NCI-H1105 (cell line): ENCODE measurements around the gene RIMKLA.

Experiments
- DNase-seq: peaks from one replicate; lab custom pipeline; 2025; lab: John Stamatoyannopoulos, UW

Gene RIMKLA

DNA sequence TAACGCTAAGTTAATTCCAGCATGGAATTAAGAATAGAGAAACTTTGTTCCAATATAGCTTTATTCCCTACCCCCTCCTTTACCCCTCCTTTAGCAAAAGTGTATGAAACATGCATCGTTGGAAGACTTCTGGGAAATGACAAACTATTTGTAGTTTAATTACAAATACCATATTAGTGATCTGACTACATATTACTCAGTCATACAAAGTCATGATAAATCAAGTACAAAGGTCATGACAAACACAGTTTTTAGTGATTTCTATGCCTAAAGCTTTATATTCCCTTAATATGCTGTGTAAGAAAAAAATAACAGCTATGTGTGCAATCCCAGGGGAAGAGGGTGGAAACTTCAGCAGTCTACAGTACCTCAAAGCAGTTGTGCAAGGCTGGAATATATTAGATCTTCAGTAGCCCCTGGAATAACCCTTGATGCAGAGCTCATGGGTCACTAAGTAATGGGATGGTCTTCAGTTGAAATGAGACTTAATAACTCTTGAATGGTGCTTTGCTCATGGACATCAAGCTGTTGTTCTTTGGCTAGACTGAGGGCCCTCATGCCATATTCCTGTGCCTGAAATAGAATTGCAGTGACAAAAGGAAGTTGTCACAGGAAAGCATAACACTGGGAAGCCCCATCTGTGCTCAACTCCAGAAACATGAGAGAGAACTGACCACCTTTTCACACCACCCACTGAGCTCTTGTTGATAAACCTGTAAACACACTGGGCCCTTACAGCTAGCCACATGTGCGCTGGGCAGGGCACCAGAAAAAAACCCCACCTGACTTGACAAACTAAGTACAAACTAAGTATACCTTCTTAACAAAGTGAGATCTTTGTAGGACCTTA lies 49.9 kb downstream of the RIMKLA start:
- DNase-seq: no peak

- DNase-seq: no peak
Measured at GRCh38 chr1:42431514-42431913, 50.9 kb downstream of the RIMKLA start.

DNA sequence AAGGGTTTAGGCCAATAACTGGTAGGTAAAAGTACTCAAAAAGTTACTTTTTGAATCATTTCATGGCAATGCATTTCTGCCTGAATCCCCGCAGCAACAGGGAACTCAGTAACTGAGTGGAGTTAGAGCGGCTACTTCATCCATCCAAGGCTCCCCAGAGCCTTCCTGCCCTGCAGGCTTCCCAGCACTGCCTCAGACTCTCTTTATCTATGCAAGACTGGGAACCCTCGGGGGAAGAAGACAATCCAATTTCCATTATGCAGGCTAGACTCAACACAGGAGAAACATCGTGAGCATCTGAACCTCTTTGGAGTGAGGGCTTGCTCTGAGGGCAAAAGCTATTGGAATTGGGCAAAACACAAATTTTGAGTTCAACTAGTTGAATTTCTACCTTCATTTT lies 52.1 kb downstream of the RIMKLA start:
- no peak for DNase-seq

- no peak for DNase-seq
Measured at GRCh38 chr1:42433369-42433768, 52.8 kb downstream of the RIMKLA start.

DNA sequence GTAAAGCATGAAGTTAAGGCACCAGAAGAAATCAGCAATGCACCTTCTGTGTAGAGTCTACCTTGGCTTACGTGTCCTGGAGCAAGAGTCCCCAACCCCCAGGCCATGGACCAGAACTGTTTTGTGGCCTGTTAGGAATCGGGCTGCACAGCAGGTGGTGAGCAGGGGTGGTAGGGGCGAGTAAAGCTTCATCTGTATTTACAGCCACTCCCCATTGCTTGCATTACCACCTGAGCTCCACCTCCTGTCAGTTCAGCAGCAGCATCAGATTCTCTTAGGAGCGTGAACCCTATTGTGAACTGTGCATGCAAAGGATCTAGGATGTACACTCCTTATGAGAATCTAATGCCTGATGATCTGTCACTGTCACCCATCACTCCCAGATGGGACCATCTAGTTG lies 53.7 kb downstream of the RIMKLA start:
- DNase-seq: no peak

- no peak for DNase-seq
Measured at GRCh38 chr1:42439940-42440339, 59.3 kb downstream of the RIMKLA start.

DNA sequence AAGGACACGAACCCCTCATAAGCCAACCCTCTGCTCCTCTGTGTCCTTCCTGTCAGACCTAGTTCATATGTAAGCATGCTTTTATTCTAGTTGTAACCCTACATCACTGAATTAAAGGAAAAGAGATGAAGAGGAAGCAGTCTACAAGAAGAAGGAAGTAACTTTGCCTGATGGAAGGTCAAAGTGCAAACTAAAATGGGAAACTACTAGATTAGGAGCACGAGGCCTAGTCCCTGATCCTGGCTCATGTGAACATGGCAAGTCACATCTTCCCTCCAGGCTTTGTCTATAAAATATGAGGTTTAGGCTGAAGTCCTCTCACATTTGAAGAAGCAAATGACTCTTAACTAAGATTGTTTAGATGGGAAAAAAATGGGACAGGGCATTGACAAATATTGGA lies 62.1 kb downstream of the RIMKLA start:
- DNase-seq: no peak

- no peak for DNase-seq
Measured at GRCh38 chr1:42449256-42449655, 68.7 kb downstream of the RIMKLA start.

- no peak for DNase-seq
Measured at GRCh38 chr1:42450061-42450460, 69.5 kb downstream of the RIMKLA start.

GRCh38 chr1:42453386-42453785 lies 72.8 kb downstream of the RIMKLA start:
- no peak for DNase-seq

DNA sequence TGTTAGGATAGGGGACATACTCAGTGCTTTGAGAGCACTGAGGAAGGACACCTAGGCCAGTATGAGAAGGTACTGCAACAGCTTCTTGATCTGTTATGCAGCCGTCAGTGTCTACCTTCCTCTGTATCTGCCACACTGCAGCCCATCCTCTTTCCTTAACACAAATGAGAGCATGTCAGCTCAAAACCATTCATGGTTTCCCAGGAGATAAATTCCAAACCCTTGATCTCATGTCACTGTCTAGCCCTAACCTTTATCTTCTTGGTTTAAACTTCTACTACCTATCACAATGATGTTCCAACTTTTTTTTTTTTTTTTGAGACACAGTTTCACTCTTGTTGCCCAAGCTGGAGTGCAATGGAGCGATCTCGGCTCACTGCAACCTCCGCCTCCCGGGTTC lies 73.8 kb downstream of the RIMKLA start:
- no peak for DNase-seq

- peak; percentile 83 for DNase-seq
Measured at GRCh38 chr1:42456010-42456753, 75.6 kb downstream of the RIMKLA start, which contains the start of the genes PPCS and ZMYND12. PPCS (plus strand) TSS chr1:42456543; CDS start chr1:42456566, 23 bp downstream. ZMYND12 (minus strand) TSS chr1:42456022; CDS start chr1:42455997, 25 bp downstream.

DNA sequence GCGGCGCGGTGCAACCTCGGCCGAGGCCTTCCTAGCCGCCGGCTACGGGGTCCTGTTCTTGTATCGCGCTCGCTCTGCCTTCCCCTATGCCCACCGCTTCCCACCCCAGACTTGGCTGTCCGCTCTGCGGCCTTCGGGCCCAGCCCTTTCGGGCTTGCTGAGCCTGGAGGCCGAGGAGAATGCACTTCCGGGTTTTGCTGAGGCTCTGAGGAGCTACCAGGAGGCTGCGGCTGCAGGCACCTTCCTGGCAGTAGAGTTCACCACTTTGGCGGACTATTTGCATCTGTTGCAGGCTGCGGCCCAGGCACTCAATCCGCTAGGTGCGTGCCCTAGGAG lies 76.1 kb downstream of the RIMKLA start:
- peak; percentile 51 for DNase-seq

- no peak for DNase-seq
Measured at GRCh38 chr1:42461196-42461595, 80.6 kb downstream of the RIMKLA start.

GRCh38 chr1:42462828-42463763 lies 82.5 kb downstream of the RIMKLA start, which contains the start of gene CCDC30:
CCDC30 (plus strand) TSS chr1:42463286; CDS start chr1:42480552, 17,266 bp downstream.
- peak; percentile 100 for DNase-seq

- DNase-seq: no peak
Measured at GRCh38 chr1:42463921-42464320, 83.3 kb downstream of the RIMKLA start.

DNA sequence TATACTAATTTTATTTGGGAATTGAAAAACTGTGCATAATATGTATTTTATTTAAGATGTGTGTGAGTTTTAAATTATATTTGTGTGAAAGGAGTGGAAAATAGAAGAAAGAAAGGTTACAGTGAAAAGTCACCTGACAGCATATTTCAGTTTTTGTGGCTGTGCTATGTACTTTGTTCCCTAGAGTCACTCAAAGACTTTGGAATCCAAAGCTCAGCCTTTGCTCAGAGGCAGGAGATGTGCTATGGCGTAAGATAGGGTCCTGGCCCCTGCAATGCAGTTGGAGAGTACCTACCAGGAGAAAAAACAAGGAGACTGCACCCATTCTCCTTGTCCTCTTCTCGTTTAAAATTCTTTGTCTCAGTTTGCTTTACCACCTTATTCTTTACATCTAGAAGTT lies 85.4 kb downstream of the RIMKLA start:
- DNase-seq: no peak

GRCh38 chr1:42469727-42470126 lies 89.1 kb downstream of the RIMKLA start:
- no peak for DNase-seq
